ENCODE data around the gene GALNT9.

- TF ChIP-seq CTCF (IDR thresholded peaks at IDR 0.05) (no peak), EP300 (IDR thresholded peaks at IDR 0.05) (no peak)
Observed at GRCh38 chr12:132364348-132364902, 35.0 kb upstream of the GALNT9 start.

Measured in tibial nerve (tissue), 4 donors.